CD4-positive, alpha-beta T cell (primary cell): Measurements from ENCODE around the gene NEK7. TPM values are rescaled to one million over a fixed set of nuclear protein-coding genes. Genes with fewer than 3 reads are reported as not detected.

ENCODE experiments used
- ATAC-seq: fragments of 200-7000 bp; cut with Tn5 transposase; one replicate; pipeline ENCODE4 v1.10.0; 2022; ENCODE audit warnings: mild to moderate bottlenecking; ENCODE audit not compliant: poor library complexity
- CTCF ChIA-PET: fragments of 350-600 bp; sonication (Branson Sonifier 250); formaldehyde crosslinking; loops from one replicate; lab custom pipeline; 2021; ENCODE audit warnings: antibody characterized with exemption, inconsistent platforms; lab: Charles Lee
- POLR2A ChIA-PET: fragments of 350-600 bp; sonication (Branson Sonifier 250); formaldehyde crosslinking; loops from one replicate; lab custom pipeline; 2021; ENCODE audit warnings: antibody characterized with exemption, inconsistent platforms; lab: Charles Lee
- DNase-seq, 14 experiments: peaks; one replicate each; pipeline ENCODE4 v3.0.0-alpha.2; 2013 to 2020; ENCODE audit warnings: mixed read lengths in 2 of 14
- H3K27ac ChIP-seq, 2 donors: one replicate each; pipeline versions ENCODE4 v1.5.1 to v1.7.0; 2013; ENCODE audit warnings: low read length in 2 of 2, low read depth in 1 of 2, mild to moderate bottlenecking in 1 of 2
- H3K27me3 ChIP-seq, 2 experiments: 1 replicate in 1 of 2; 2 replicates in 1 of 2; pipeline versions ENCODE4 v1.6.1 to v1.7.0; 2013; ENCODE audit warnings: low read length in 2 of 2, control low read depth in 1 of 2, mild to moderate bottlenecking in 1 of 2, moderate library complexity in 1 of 2; ENCODE audit not compliant: insufficient read depth in 2 of 2, control insufficient read depth in 1 of 2
- H3K36me3 ChIP-seq: one replicate; pipeline ENCODE4 v1.6.1; 2013; ENCODE audit warnings: low read length, control low read depth; ENCODE audit not compliant: insufficient read depth
- H3K4me1 ChIP-seq: one replicate; pipeline ENCODE4 v1.6.1; 2013; ENCODE audit warnings: low read length, control low read depth; ENCODE audit not compliant: insufficient read depth
- H3K4me3 ChIP-seq: one replicate; pipeline ENCODE4 v1.5.1; 2013; ENCODE audit warnings: mild to moderate bottlenecking, low read length, moderate library complexity
- H3K9me3 ChIP-seq, 2 experiments: 1 replicate in 1 of 2; 2 replicates in 1 of 2; pipeline versions ENCODE4 v1.6.1 to v1.7.0; 2013; ENCODE audit warnings: low read length in 2 of 2, mild to moderate bottlenecking in 2 of 2, control low read depth in 1 of 2, moderate library complexity in 1 of 2; ENCODE audit not compliant: control insufficient read depth in 1 of 2, insufficient read depth in 1 of 2
- H3K27ac Mint-ChIP-seq: one replicate; pipeline ENCODE4 v1.8.0; 2020; ENCODE audit warnings: mixed read lengths
- H3K27me3 Mint-ChIP-seq: one replicate; pipeline ENCODE4 v1.8.0; 2021; ENCODE audit warnings: mixed read lengths
- H3K36me3 Mint-ChIP-seq: one replicate; pipeline ENCODE4 v1.8.0; 2021; ENCODE audit warnings: low read depth, mixed read lengths
- H3K4me1 Mint-ChIP-seq: one replicate; pipeline ENCODE4 v1.8.0; 2021; ENCODE audit warnings: low read depth, mixed read lengths
- H3K4me3 Mint-ChIP-seq: one replicate; pipeline ENCODE4 v1.8.0; 2020; ENCODE audit warnings: mild to moderate bottlenecking, mixed read lengths
- H3K9me3 Mint-ChIP-seq: one replicate; pipeline ENCODE4 v1.8.0; 2020; ENCODE audit warnings: mixed read lengths
- intact Hi-C, 2 experiments: fragments of 100-400 bp; cut with DNase I in 1 of 2; cut with micrococcal nuclease in 1 of 2; formaldehyde crosslinking; loops; one replicate each; pipeline versions ENCODE4 v1.15.1 to v1.9.0; 2023 to 2025; cut with DNase I, micrococcal nuclease
- total RNA-seq, 174 experiments: library from RNA in 2 of 174; stranded (reverse) in 2 of 174; gene quantifications; one replicate each; pipeline ENCODE4 v1.2.3 and lab custom pipeline; 2021 to 2026
- TF ChIP-seq, protein P1 (sequence below): fragments of 200-600 bp; IDR thresholded peaks from one replicate; pipeline ENCODE4 v1.8.0; 2022; ENCODE audit warnings: antibody characterized with exemption, mild to moderate bottlenecking

Gene NEK7
- total RNA-seq, 2 experiments from 2014 or later: 11.8 to 13.0 TPM

DNA sequence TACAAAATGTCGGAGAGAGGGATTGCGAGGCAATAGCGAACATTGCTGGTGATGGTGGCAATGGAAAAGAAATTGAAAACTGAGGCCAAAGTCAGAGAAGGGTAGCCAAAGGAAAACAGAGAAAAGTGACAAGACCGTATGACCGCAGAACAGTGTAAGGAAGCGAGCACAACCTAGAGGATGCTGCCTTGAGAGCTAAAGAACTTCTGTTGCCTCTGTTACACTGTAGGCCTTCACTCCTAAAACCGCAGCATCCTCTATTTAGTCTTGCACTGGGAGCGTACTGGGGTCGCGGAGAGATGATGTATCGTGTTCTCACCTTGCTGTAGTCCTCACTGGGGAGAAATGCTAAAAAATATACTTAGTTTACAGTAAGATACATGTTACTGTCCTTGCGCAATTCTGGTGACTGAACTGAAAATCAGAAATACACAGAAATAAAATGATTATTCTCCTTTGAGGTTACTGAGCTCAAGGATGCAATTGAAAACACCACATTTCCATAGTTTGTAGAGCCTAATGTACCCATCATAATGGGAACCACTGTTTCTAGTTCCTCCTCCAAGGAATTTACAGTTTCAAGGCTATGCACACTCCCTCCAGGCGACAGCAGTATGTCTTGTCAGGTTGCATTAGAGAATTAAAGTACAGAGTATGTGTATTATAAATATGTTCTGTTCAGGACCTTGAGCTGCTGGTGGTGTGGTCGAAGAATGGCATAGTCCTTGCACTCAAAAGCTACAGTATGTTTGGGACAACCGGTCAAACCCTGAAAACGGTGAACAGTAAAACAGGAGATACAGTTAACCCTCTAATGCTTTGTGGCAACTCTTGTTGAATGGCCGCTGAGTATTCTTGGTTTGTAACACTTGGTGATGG is 1.3 kb downstream of the NEK7 start:
- intact Hi-C loops: loop anchor here (1.0 to 10.0 kb wide), 9 partner anchors 8 to 524 kb away; partner anchors contain the start of genes C1orf53 (in 1 of the 2) and DENND1B (in 1 of the 2)
- no peaks in the 10 kb centered on the region for H3K27me3 Mint-ChIP-seq
- peak overlapping the region; percentile 98 for H3K27ac Mint-ChIP-seq
- H3K36me3 Mint-ChIP-seq: peaks cover 22% of the 10 kb centered on the region
- Histone ChIP-seq H3K27me3 (no peaks in the 10 kb centered on the region), H3K27ac (peak overlapping the region; percentile 86 to 95), H3K4me3 (peak overlapping the region; percentile 87), H3K4me1 (peaks cover 29% of the 10 kb centered on the region), H3K36me3 (no peaks in the 10 kb centered on the region), H3K9me3 (no peaks in the 10 kb centered on the region)
- DNase-seq: peak in 5 of 14 experiments; percentile 28 to 66 (median 61)
- TF ChIP-seq, protein P1, sequence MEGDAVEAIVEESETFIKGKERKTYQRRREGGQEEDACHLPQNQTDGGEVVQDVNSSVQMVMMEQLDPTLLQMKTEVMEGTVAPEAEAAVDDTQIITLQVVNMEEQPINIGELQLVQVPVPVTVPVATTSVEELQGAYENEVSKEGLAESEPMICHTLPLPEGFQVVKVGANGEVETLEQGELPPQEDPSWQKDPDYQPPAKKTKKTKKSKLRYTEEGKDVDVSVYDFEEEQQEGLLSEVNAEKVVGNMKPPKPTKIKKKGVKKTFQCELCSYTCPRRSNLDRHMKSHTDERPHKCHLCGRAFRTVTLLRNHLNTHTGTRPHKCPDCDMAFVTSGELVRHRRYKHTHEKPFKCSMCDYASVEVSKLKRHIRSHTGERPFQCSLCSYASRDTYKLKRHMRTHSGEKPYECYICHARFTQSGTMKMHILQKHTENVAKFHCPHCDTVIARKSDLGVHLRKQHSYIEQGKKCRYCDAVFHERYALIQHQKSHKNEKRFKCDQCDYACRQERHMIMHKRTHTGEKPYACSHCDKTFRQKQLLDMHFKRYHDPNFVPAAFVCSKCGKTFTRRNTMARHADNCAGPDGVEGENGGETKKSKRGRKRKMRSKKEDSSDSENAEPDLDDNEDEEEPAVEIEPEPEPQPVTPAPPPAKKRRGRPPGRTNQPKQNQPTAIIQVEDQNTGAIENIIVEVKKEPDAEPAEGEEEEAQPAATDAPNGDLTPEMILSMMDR: no peak
- H3K9me3 Mint-ChIP-seq: no peaks in the 10 kb centered on the region
- H3K4me1 Mint-ChIP-seq: peaks cover 59% of the 10 kb centered on the region
- CTCF ChIA-PET: interaction anchor here (0.9 to 1.4 kb wide), 4 partner anchors 11 to 528 kb away, joined by 3 to 4 read pairs (median 4); no protein-coding TSS in a partner anchor
- ATAC-seq: peak; percentile 27
- H3K4me3 Mint-ChIP-seq: peak overlapping the region; percentile 97
- POLR2A ChIA-PET: interaction anchor here (0.5 to 7.4 kb wide), 13 partner anchors 15 to 779 kb away, joined by 3 to 160 read pairs (median 3); partner anchors contain the start of gene C1orf53

DNA sequence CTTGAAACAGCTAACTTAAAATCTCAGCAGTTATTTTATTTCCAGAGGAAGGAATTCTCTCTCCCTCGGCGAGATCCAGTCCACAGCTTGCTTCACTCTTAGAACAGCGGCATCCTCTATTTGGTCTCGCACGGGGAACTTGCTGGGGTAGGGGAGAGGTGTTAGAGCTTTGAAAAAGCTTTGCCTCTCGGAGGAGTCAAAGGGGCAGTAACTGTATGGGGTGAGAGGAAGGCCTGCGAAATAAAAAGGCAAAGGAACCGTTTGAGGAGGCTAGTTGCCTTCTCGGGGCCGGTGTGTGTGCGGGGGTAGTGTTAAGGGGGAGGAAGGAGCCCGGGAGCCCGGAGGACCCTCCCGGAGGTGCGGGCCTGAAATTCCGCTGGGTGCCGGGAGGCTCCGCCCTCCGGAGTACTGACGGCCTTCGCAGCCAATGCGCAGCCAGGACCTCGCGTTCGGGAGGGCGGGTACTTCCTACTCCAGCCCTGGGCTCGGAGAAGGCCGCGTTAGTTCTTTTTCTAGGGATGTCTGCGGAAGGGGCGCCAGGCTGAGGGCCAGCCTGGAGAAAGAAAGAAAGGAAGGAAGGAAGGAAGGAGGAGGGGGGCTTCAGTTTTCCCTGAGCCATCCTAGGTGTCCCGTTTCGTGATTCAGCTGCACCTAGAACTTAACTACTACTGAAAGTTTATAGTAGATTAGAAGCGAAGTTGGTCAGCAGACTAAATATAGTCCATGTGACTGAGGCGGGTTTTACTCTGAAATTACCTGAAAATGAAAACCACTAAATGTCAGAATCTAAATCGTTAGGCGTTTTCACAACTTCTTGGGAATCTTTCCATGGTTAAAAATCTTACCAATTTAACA is 2.2 kb downstream of the NEK7 start:
- H3K4me1 Mint-ChIP-seq: peaks cover 66% of the 10 kb centered on the region
- CTCF ChIA-PET: interaction anchor here (0.9 to 1.5 kb wide), 5 partner anchors 10 to 527 kb away, joined by 3 to 4 read pairs (median 3); no protein-coding TSS in a partner anchor

More for the DNA sequence above, 2.2 kb downstream of the NEK7 start:
- ATAC-seq (peak; percentile 75), DNase-seq (peak; percentile 71 to 93 (median 78))
- Mint-ChIP-seq H3K4me3 (peak overlapping the region; percentile 97), H3K9me3 (no peaks in the 10 kb centered on the region), H3K36me3 (peaks cover 22% of the 10 kb centered on the region), H3K27me3 (no peaks in the 10 kb centered on the region), H3K27ac (peak overlapping the region; percentile 98)
- H3K4me1 ChIP-seq: peaks cover 34% of the 10 kb centered on the region
- H3K27me3 ChIP-seq: no peaks in the 10 kb centered on the region
- peak overlapping the region; percentile 86 to 95 for H3K27ac ChIP-seq
- H3K36me3 ChIP-seq: no peaks in the 10 kb centered on the region
- POLR2A ChIA-PET: interaction anchor here (0.8 to 7.4 kb wide), 8 partner anchors 14 to 523 kb away, joined by 3 to 160 read pairs (median 5); no protein-coding TSS in a partner anchor
- no peaks in the 10 kb centered on the region for H3K9me3 ChIP-seq
- intact Hi-C loops: loop anchor here (2.0 to 10.0 kb wide), 6 partner anchors 16 to 523 kb away; partner anchors contain the start of genes C1orf53 (in 1 of the 2) and DENND1B (in 1 of the 2)
- TF ChIP-seq, protein P1: no peak
- H3K4me3 ChIP-seq: peak overlapping the region; percentile 87
